IMR-90 (cell line): ENCODE data around the gene PLEKHH1. TPM values are rescaled to one million over a fixed set of nuclear protein-coding genes. Genes with fewer than 3 reads are reported as not detected.

Experiments
- ATAC-seq: fragments of 200-7000 bp; cut with Tn5 transposase; 2 replicates; pipeline ENCODE4 v1.9.1; 2020; ENCODE audit warnings: low read depth, mild to moderate bottlenecking, moderate library complexity
- BruUV-seq: library from RNA; stranded (reverse); fragments of 400-500 nt; replicated peaks from 2 replicates; lab custom pipeline; 2021; lab: Mats Ljungman, UMichigan
- CTCF ChIA-PET: fragments of 300-600 bp; formaldehyde crosslinking; extraction: SDS; loops from one replicate; lab custom pipeline; 2021; ENCODE audit warnings: antibody characterized with exemption; lab: Yijun Ruan, JAX
- POLR2A ChIA-PET: fragments of 300-600 bp; sonication (Branson Sonifier 250); formaldehyde crosslinking; loops from one replicate; lab custom pipeline; 2022; ENCODE audit warnings: antibody characterized with exemption; ENCODE audit not compliant: unreplicated experiment; lab: Charles Lee
- DNase-seq: peaks from one replicate; pipeline ENCODE4 v3.0.0; 2013
- H2AFZ ChIP-seq: replicated peaks from 2 replicates; pipeline ENCODE3; 2013; ENCODE audit warnings: low read length, mild to moderate bottlenecking; ENCODE audit not compliant: poor library complexity
- H2AK5ac ChIP-seq: 2 replicates; pipeline ENCODE4 v1.6.1; 2013; ENCODE audit warnings: low read depth, low read length, inconsistent platforms
- H2AK9ac ChIP-seq: replicated peaks from 2 replicates; pipeline ENCODE3; 2013; ENCODE audit warnings: mild to moderate bottlenecking, low read depth, low read length, moderate library complexity; ENCODE audit not compliant: poor library complexity
- H2BK120ac ChIP-seq: 2 replicates; pipeline ENCODE4 v1.6.1; 2013; ENCODE audit warnings: low read depth, low read length, inconsistent platforms
- H2BK15ac ChIP-seq: 3 replicates; pipeline ENCODE4 v1.6.1; 2013; ENCODE audit warnings: low read depth, low read length, inconsistent platforms
- H2BK20ac ChIP-seq: 2 replicates; pipeline ENCODE4 v1.6.1; 2013; ENCODE audit warnings: low read depth, mild to moderate bottlenecking, inconsistent platforms, low read length, moderate library complexity
- H2BK5ac ChIP-seq: 2 replicates; pipeline ENCODE4 v1.6.1; 2013; ENCODE audit warnings: mild to moderate bottlenecking, low read depth, low read length, inconsistent platforms; ENCODE audit not compliant: poor library complexity, severe bottlenecking
- H3K14ac ChIP-seq: replicated peaks from 2 replicates; pipeline ENCODE4 v1.6.1; 2013; ENCODE audit warnings: low read depth, low read length, inconsistent platforms
- H3K18ac ChIP-seq: 2 replicates; pipeline ENCODE4 v1.6.1; 2013; ENCODE audit warnings: low read depth, low read length, control low read depth
- H3K23ac ChIP-seq: 2 replicates; pipeline ENCODE4 v1.6.1; 2013; ENCODE audit warnings: low read depth, low read length, inconsistent platforms
- H3K27ac ChIP-seq: 2 replicates; pipeline ENCODE4 v1.5.1; 2013; ENCODE audit warnings: mild to moderate bottlenecking, control low read depth, low read length; ENCODE audit not compliant: insufficient read depth
- H3K27me3 ChIP-seq: 2 replicates; pipeline ENCODE4 v1.6.1; 2013; ENCODE audit warnings: low read length; ENCODE audit not compliant: control insufficient read depth, insufficient read depth
- H3K36me3 ChIP-seq: 2 replicates; pipeline ENCODE4 v1.6.1; 2013; ENCODE audit warnings: low read length, mixed read lengths; ENCODE audit not compliant: control insufficient read depth, insufficient read depth
- H3K4ac ChIP-seq: 2 replicates; pipeline ENCODE4 v1.6.1; 2013; ENCODE audit warnings: low read depth, low read length, inconsistent platforms
- H3K4me1 ChIP-seq: 2 replicates; pipeline ENCODE4 v1.6.1; 2013; ENCODE audit warnings: low read length, mixed read lengths; ENCODE audit not compliant: control insufficient read depth, insufficient read depth
- H3K4me2 ChIP-seq: 2 replicates; pipeline ENCODE4 v1.6.1; 2013; ENCODE audit warnings: low read depth, mild to moderate bottlenecking, control low read depth, low read length, moderate library complexity
- H3K4me3 ChIP-seq: 2 replicates; pipeline ENCODE4 v1.5.1; 2013; ENCODE audit warnings: low read depth, mild to moderate bottlenecking, control low read depth, low read length, moderate library complexity; ENCODE audit not compliant: insufficient read depth
- H3K56ac ChIP-seq: 2 replicates; pipeline ENCODE4 v1.6.1; 2013; ENCODE audit warnings: low read length, inconsistent platforms; ENCODE audit not compliant: insufficient read depth; ENCODE audit errors: extremely low read depth
- H3K79me1 ChIP-seq, 2 experiments: 2 replicates each; pipeline ENCODE4 v1.6.1; 2013; ENCODE audit warnings: low read length in 2 of 2, inconsistent platforms in 1 of 2, low read depth in 1 of 2
- H3K9ac ChIP-seq: 2 replicates; pipeline ENCODE4 v1.6.1; 2013; ENCODE audit warnings: low read depth, low read length, control low read depth
- H3K9me1 ChIP-seq: 2 replicates; pipeline ENCODE4 v1.6.1; 2013; ENCODE audit warnings: low read length, inconsistent platforms; ENCODE audit not compliant: insufficient read depth
- H3K9me3 ChIP-seq: 2 replicates; pipeline ENCODE4 v1.6.1; 2013; ENCODE audit warnings: low read length; ENCODE audit not compliant: control insufficient read depth, insufficient read depth
- H4K20me1 ChIP-seq: 2 replicates; pipeline ENCODE4 v1.6.1; 2013; ENCODE audit warnings: low read length, inconsistent platforms; ENCODE audit not compliant: insufficient read depth
- H4K5ac ChIP-seq: 2 replicates; pipeline ENCODE4 v1.6.1; 2013; ENCODE audit warnings: mild to moderate bottlenecking, low read depth, low read length, control low read depth
- H4K8ac ChIP-seq, 2 experiments: 2 replicates each; pipeline ENCODE4 v1.6.1; 2013; ENCODE audit warnings: low read depth in 2 of 2, low read length in 2 of 2, control low read depth in 1 of 2, inconsistent platforms in 1 of 2
- H4K91ac ChIP-seq: 2 replicates; pipeline ENCODE4 v1.6.1; 2013; ENCODE audit warnings: low read depth, low read length, inconsistent platforms; ENCODE audit not compliant: insufficient read depth
- MAFK ChIP-seq: IDR thresholded peaks from 2 replicates; pipeline ENCODE4 v1.6.1; 2012; ENCODE audit warnings: low read depth, low read length, improper control_type of control experiment
- MXI1 ChIP-seq: IDR thresholded peaks from 2 replicates; pipeline ENCODE4 v1.6.1; 2012; ENCODE audit warnings: low read depth, mild to moderate bottlenecking, low read length, moderate library complexity, borderline replicate concordance
- NFE2L2 ChIP-seq: fragments of 150-350 bp; IDR thresholded peaks from 2 replicates; pipeline ENCODE4 v1.6.1; 2016; ENCODE audit warnings: low read depth, mild to moderate bottlenecking, low read length
- POLR2A ChIP-seq: IDR thresholded peaks from 2 replicates; pipeline ENCODE4 v1.6.1; 2012; ENCODE audit warnings: mild to moderate bottlenecking, low read depth, low read length
- RFX5 ChIP-seq: IDR thresholded peaks from 2 replicates; pipeline ENCODE4 v1.8.0; 2012; ENCODE audit warnings: low read depth, mild to moderate bottlenecking, low read length, moderate library complexity
- WGBS, 2 experiments: methylation state at CpG; one replicate each; pipeline versions ENCODE4 v1.1.5 to v1.1.7; 2013; ENCODE audit warnings: missing lambda C conversion rate in 2 of 2; ENCODE audit not compliant: insufficient read length in 1 of 2; ENCODE audit errors: extremely low coverage in 2 of 2; 5-methylcytosine and 5-hydroxymethylcytosine counted together
- dilution Hi-C: fragments of 300-500 bp; cut with HindIII; formaldehyde crosslinking; loops from one replicate; pipeline ENCODE4 v1.14.3; 2018; ENCODE audit warnings: low sequenced_read_pairs; ENCODE audit not compliant: unreplicated experiment
- in situ Hi-C: fragments of 300-500 bp; cut with MboI; formaldehyde crosslinking; loops from 3 replicates; pipeline ENCODE4 v1.14.3; 2019; ENCODE audit warnings: low sequenced_read_pairs, inconsistent platforms, mixed read lengths
- intact Hi-C: fragments of 100-400 bp; cut with micrococcal nuclease; formaldehyde crosslinking; loops from 2 replicates; pipeline ENCODE4 v1.10.0; 2022
- polyA plus RNA-seq, 3 experiments: library from polyadenylated mRNA; depleted of rRNA; stranded (reverse); fragments of >200 nt; gene quantifications; 2 replicates each; pipeline ENCODE4 v1.2.3, GENCODE V29; 2012; ENCODE audit warnings: low replicate concordance in 1 of 3
- total RNA-seq: library from RNA; depleted of rRNA; stranded (reverse); fragments of >200 nt; gene quantifications from 2 replicates; pipeline ENCODE4 v1.2.3, GENCODE V29; 2012

The PLEKHH1 gene
- total and polyA plus RNA-seq, 2 of the 4 experiments (the other 2 are of a cell fraction): under 0.01 to 0.34 TPM

- Histone ChIP-seq H3K36me3 (no peaks in the 10 kb centered on the region), H4K5ac (no peak overlapping the region), H2AK5ac (no peak overlapping the region), H3K27me3 (peaks cover 8% of the 10 kb centered on the region), H2BK120ac (no peak overlapping the region), H3K14ac (no peak overlapping the region), H3K56ac (no peak overlapping the region), H3K18ac (no peak overlapping the region), H3K4me3 (no peak overlapping the region), H2AFZ (no peak overlapping the region), H3K27ac (no peak overlapping the region), H2AK9ac (no peak overlapping the region), H4K8ac (no peak overlapping the region), H3K9me3 (no peaks in the 10 kb centered on the region), H3K9ac (no peak overlapping the region), H2BK15ac (no peak overlapping the region), H4K20me1 (no peaks in the 10 kb centered on the region), H2BK20ac (no peak overlapping the region), H3K23ac (no peak overlapping the region), H3K9me1 (no peaks in the 10 kb centered on the region), H4K91ac (no peak overlapping the region), H2BK5ac (no peak overlapping the region), H3K4me2 (no peak overlapping the region), H3K4me1 (no peaks in the 10 kb centered on the region), H3K4ac (no peak overlapping the region), H3K79me1 (no peaks in the 10 kb centered on the region)
- ChIA-PET POLR2A (no interaction called here), CTCF (no interaction called here)
- DNase-seq: no peak
- in situ Hi-C loops: no loop called here
- ATAC-seq: no peak
- no TSS peak for BruUV-seq
- dilution Hi-C loops: no loop called here
- intact Hi-C loops: no loop called here
- no peak for TF ChIP-seq POLR2A
- TF ChIP-seq NFE2L2: no peak
- no peak for TF ChIP-seq RFX5
- no peak for TF ChIP-seq MXI1
- no peak for TF ChIP-seq MAFK
- no CpG with 5 or more reads among the region's 4 CpGs for WGBS, 2 experiments
Measured at GRCh38 chr14:67501670-67502069, 31.4 kb upstream of the PLEKHH1 start.
